Fibroblast of lung (primary cell): ENCODE measurements around the gene PLEKHN1. TPM values are rescaled to one million over a fixed set of nuclear protein-coding genes. Genes with fewer than 3 reads are reported as not detected.

Source experiments
- DNase-seq, 2 donors: peaks; one replicate each; pipeline versions ENCODE4 v3.0.0 to v3.0.0-alpha.2; 2010; ENCODE audit warnings: low read depth in 2 of 2
- H2AFZ ChIP-seq: 2 replicates; pipeline ENCODE4 v1.5.1; 2012; ENCODE audit warnings: low read length, control low read depth, inconsistent platforms
- H3K27ac ChIP-seq: 2 replicates; pipeline ENCODE4 v1.5.1; 2011; ENCODE audit warnings: low read length, control low read depth; ENCODE audit not compliant: insufficient read depth
- H3K27me3 ChIP-seq: 2 replicates; pipeline ENCODE4 v1.5.1; 2011; ENCODE audit warnings: mild to moderate bottlenecking, low read length; ENCODE audit not compliant: control insufficient read depth, insufficient read depth
- H3K36me3 ChIP-seq: 2 replicates; pipeline ENCODE4 v1.5.1; 2011; ENCODE audit warnings: low read length; ENCODE audit not compliant: control insufficient read depth, insufficient read depth
- H3K4me1 ChIP-seq: 2 replicates; pipeline ENCODE4 v1.5.1; 2011; ENCODE audit warnings: low read length; ENCODE audit not compliant: control insufficient read depth, insufficient read depth; ENCODE audit errors: extremely low read depth
- H3K4me2 ChIP-seq: 2 replicates; pipeline ENCODE4 v1.5.1; 2011; ENCODE audit warnings: low read length, control low read depth; ENCODE audit not compliant: insufficient read depth; ENCODE audit errors: extremely low read depth
- H3K4me3 ChIP-seq, 4 experiments: fragments of 200-600 bp in 1 of 4; sonication (generic) in 1 of 4; replicated peaks in 1 of 4; 2 replicates each; pipeline ENCODE4 v1.5.1; 2011 to 2016; ENCODE audit warnings: low read length in 4 of 4, low read depth in 3 of 4, mild to moderate bottlenecking in 3 of 4, control low read depth in 2 of 4, inconsistent platforms in 1 of 4, mixed read lengths in 1 of 4; ENCODE audit not compliant: insufficient read depth in 1 of 4; ENCODE audit errors: control extremely low read depth in 1 of 4
- H3K79me2 ChIP-seq: 2 replicates; pipeline ENCODE4 v1.5.1; 2012; ENCODE audit warnings: mild to moderate bottlenecking, low read length, inconsistent platforms; ENCODE audit not compliant: control insufficient read depth, insufficient read depth
- H3K9ac ChIP-seq: 2 replicates; pipeline ENCODE4 v1.5.1; 2011; ENCODE audit warnings: mild to moderate bottlenecking, low read length, control low read depth; ENCODE audit not compliant: insufficient read depth
- H3K9me3 ChIP-seq: 2 replicates; pipeline ENCODE4 v1.5.1; 2012; ENCODE audit warnings: low read depth, low read length; ENCODE audit not compliant: control insufficient read depth, insufficient read depth
- H4K20me1 ChIP-seq: 2 replicates; pipeline ENCODE4 v1.5.1; 2011; ENCODE audit warnings: low read length; ENCODE audit not compliant: control insufficient read depth, insufficient read depth; ENCODE audit errors: extremely low read depth
- CTCF ChIP-seq, 2 donors: IDR thresholded peaks in 1 of 2; conservative IDR thresholded peaks in 1 of 2; 1 replicate in 1 of 2; 2 replicates in 1 of 2; pipeline ENCODE4 v1.5.1; 2011 to 2012; ENCODE audit warnings: low read length in 2 of 2, control low read depth in 1 of 2, inconsistent platforms in 1 of 2, low read depth in 1 of 2, mild to moderate bottlenecking in 1 of 2
- EZH2 ChIP-seq: IDR thresholded peaks from 2 replicates; pipeline ENCODE4 v1.5.1; 2012; ENCODE audit warnings: low read length, control low read depth, mild to moderate bottlenecking; ENCODE audit errors: missing control alignments
- polyA plus RNA-seq, 2 donors: library from polyadenylated mRNA; depleted of rRNA in 1 of 2; stranded (reverse) in 1 of 2; unstranded in 1 of 2; fragments of >200 nt; gene quantifications; 2 replicates each; pipeline ENCODE4 v1.2.1, GENCODE V29; 2011 to 2012; ENCODE audit warnings: missing spikeins in 1 of 2
- total RNA-seq: library from RNA; depleted of rRNA; stranded (reverse); fragments of >200 nt; gene quantifications from 2 replicates; pipeline ENCODE4 v1.2.1, GENCODE V29; 2014

The PLEKHN1 gene
- total and polyA plus RNA-seq, 2 donors (not counting 1 experiment from before 2014, with no cell fraction given), result 0.17 to 0.41 TPM

DNA sequence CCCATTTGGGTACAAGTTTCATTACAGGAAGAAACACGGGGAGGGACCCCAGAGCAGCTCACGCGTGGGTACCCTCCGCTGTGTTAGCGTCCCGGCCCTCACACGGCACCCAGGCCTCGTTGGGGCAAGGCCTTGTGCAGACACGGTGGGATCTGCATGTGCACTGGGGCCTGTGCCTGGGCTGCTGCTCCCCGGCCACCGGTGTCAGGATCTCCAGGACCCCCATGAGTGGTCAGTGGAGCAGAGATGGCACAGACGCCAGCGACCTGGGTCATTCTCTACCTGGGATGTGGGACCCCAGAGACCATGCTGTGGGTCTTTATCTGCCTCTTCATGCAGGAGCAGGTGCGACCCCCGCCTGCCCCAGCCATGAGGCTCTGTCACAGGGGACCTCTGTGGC lies 47.9 kb upstream of the PLEKHN1 start:
- DNase-seq, result no peak
- no peak overlapping the region for H2AFZ ChIP-seq
- H3K9me3 ChIP-seq, result no peaks in the 10 kb centered on the region
- no peak overlapping the region for H3K4me3 ChIP-seq
- TF ChIP-seq EZH2 (no peak), CTCF (conservative IDR thresholded peaks at IDR 0.05 in 1 of 2, IDR thresholded peaks at IDR 0.05 in 1 of 2; ENCODE audit: low read depth in 1 of 2, low read length in 2 of 2) (no peak)
- H4K20me1 ChIP-seq, result no peaks in the 10 kb centered on the region
- no peak overlapping the region for H3K4me2 ChIP-seq
- no peak overlapping the region for H3K9ac ChIP-seq
- H3K27me3 ChIP-seq, result peaks cover 47% of the 10 kb centered on the region
- H3K27ac ChIP-seq, result no peak overlapping the region
- no peaks in the 10 kb centered on the region for H3K36me3 ChIP-seq
- no peaks in the 10 kb centered on the region for H3K79me2 ChIP-seq
- peaks cover 7% of the 10 kb centered on the region for H3K4me1 ChIP-seq

DNA sequence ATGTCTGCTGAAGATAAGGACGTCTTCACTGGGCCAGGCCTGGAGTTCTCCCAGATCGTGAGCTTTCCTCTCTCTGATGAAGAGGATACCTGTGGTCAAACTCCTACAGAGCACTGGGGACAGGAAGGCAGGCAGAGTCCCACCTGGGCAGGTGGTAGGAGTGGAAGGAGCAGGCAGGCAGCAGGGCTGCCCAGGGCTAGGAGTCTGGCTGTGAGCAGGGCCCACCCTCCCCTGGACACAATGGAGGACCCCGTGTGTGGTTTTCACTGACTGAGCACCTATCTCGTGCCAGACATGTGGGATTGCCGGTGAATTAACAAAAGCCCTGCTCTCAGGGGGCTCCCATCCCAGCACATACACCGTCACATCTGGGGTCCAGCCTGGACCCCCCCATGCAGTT lies 47.4 kb upstream of the PLEKHN1 start:
- H3K4me3 ChIP-seq, result no peak overlapping the region
- peaks cover 7% of the 10 kb centered on the region for H3K4me1 ChIP-seq
- no peaks in the 10 kb centered on the region for H3K79me2 ChIP-seq
- peaks cover 47% of the 10 kb centered on the region for H3K27me3 ChIP-seq
- no peaks in the 10 kb centered on the region for H4K20me1 ChIP-seq
- no peak overlapping the region for H3K9ac ChIP-seq
- no peak overlapping the region for H3K27ac ChIP-seq
- no peaks in the 10 kb centered on the region for H3K36me3 ChIP-seq
- DNase-seq, result no peak
- no peak overlapping the region for H3K4me2 ChIP-seq
- TF ChIP-seq CTCF (conservative IDR thresholded peaks at IDR 0.05 in 1 of 2, IDR thresholded peaks at IDR 0.05 in 1 of 2; ENCODE audit: low read depth in 1 of 2, low read length in 2 of 2), result no peak
- no peak for TF ChIP-seq EZH2
- H3K9me3 ChIP-seq, result no peaks in the 10 kb centered on the region
- no peak overlapping the region for H2AFZ ChIP-seq

DNA sequence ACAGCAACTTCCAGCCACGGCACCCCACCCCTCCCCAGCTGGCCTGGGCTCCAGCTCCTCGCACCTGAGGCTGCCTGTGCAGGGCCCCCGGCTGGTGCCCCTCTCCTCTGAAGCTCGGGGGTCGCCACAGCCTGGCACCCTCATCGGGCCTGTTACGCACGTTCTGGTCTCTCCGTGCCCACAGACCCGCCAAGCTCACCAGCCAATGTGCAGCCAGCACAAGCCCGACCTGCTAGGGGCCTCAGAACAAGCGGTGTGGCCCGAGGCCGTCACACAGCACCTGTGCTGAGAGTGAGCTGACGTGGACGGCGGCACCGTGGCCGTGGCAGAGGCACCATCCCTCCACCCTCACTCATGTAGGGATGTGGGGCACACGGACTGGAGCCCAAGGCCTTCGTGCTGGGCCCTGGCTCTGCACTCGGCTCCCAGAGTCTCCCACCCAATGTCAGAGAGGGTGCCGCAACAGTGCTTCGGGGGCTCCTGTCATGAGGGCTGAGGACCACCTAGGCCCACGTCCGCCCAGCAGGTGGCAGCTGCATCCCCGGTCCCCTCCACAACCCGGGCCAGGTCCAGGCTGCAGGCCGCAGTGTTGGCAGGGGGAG lies 46.9 kb upstream of the PLEKHN1 start:
- TF ChIP-seq CTCF (conservative IDR thresholded peaks at IDR 0.05 in 1 of 2, IDR thresholded peaks at IDR 0.05 in 1 of 2; ENCODE audit: low read depth in 1 of 2, low read length in 2 of 2), result peak in 1 of 2 donors; percentile 8
- no peak for TF ChIP-seq EZH2
- DNase-seq, result no peak
- Histone ChIP-seq H3K4me2 (no peak overlapping the region), H3K36me3 (no peaks in the 10 kb centered on the region), H3K79me2 (no peaks in the 10 kb centered on the region), H3K4me1 (peaks cover 7% of the 10 kb centered on the region), H3K4me3 (no peak overlapping the region), H3K27ac (no peak overlapping the region), H2AFZ (no peak overlapping the region), H3K9ac (no peak overlapping the region), H3K27me3 (peaks cover 47% of the 10 kb centered on the region), H4K20me1 (no peaks in the 10 kb centered on the region), H3K9me3 (no peaks in the 10 kb centered on the region)
